Heart right ventricle (tissue), 16 donors: ENCODE data around the gene RALGAPA2. TPM values are rescaled to one million over a fixed set of nuclear protein-coding genes. Genes with fewer than 3 reads are reported as not detected.

ENCODE experiments used
- ATAC-seq, 8 donors: fragments of 200-7000 bp; cut with Tn5 transposase; one replicate each; pipeline ENCODE4 v1.9.1; 2020; ENCODE audit warnings: mild to moderate bottlenecking in 8 of 8, moderate library complexity in 8 of 8, moderate number of reproducible peaks in 1 of 8
- DNase-seq, 2 donors: peaks; one replicate each; pipeline ENCODE4 v3.0.0-alpha.2; 2020
- H3K27ac ChIP-seq, 10 donors: fragments of 200-600 bp; sonication (generic) in 2 of 10; one replicate each; pipeline versions ENCODE4 v1.5.0 to v1.8.0; 2020 to 2022; ENCODE audit warnings: mild to moderate bottlenecking in 3 of 10
- H3K27me3 ChIP-seq, 7 donors: fragments of 200-600 bp; one replicate each; pipeline ENCODE4 v1.8.0; 2021 to 2022; ENCODE audit warnings: mild to moderate bottlenecking in 2 of 7
- H3K36me3 ChIP-seq, 9 donors: fragments of 200-600 bp; sonication (generic) in 1 of 9; one replicate each; pipeline versions ENCODE4 v1.5.0 to v1.8.0; 2020 to 2022; ENCODE audit warnings: mild to moderate bottlenecking in 2 of 9
- H3K4me1 ChIP-seq, 9 donors: fragments of 200-600 bp; sonication (generic) in 1 of 9; one replicate each; pipeline versions ENCODE4 v1.5.0 to v1.8.0; 2020 to 2022; ENCODE audit warnings: mild to moderate bottlenecking in 4 of 9
- H3K4me3 ChIP-seq, 10 donors: fragments of 200-600 bp; sonication (generic) in 2 of 10; one replicate each; pipeline versions ENCODE4 v1.5.0 to v1.8.0; 2020 to 2022; ENCODE audit warnings: mild to moderate bottlenecking in 7 of 10, moderate library complexity in 2 of 10
- H3K9me3 ChIP-seq, 11 donors: fragments of 200-600 bp in 10 of 11; sonication (generic) in 2 of 11; one replicate each; pipeline versions ENCODE4 v1.5.0 to v1.8.0; 2013 to 2022; ENCODE audit warnings: mild to moderate bottlenecking in 2 of 11, control low read depth in 1 of 11, moderate library complexity in 1 of 11
- WGBS, 2 donors: extraction: QIAGEN DNeasy Blood & Tissue Kit; methylation state at CpG; one replicate each; pipeline ENCODE4 v1.1.7; 2013; ENCODE audit warnings: inconsistent platforms in 1 of 2; 5-methylcytosine and 5-hydroxymethylcytosine counted together
- intact Hi-C, 10 donors: fragments of 100-400 bp; cut with DNase I; formaldehyde crosslinking; loops; one replicate each; pipeline versions ENCODE4 v1.11.1 to v1.14.2; 2022
- polyA plus RNA-seq, 2 donors: library from polyadenylated mRNA; stranded (reverse); fragments of 200-250 nt; gene quantifications; one replicate each; pipeline ENCODE4 v1.2.3, GENCODE V29; 2013
- total RNA-seq, 10 donors: library from RNA; stranded (reverse); fragmentation: NEBNext Ultra II Directional in 3 of 10; extraction: Animal tissue kit (Norgen Biotek cat#: 25700) in 3 of 10; gene quantifications; one replicate each; pipeline versions ENCODE4 v1.2.1 to v1.2.4, GENCODE V29; 2021 to 2023
- TF ChIP-seq, protein P1 (sequence below), 9 donors: fragments of 200-600 bp; sonication (generic) in 2 of 9; IDR thresholded peaks; one replicate each; pipeline versions ENCODE4 v1.5.0 to v1.8.0; 2021 to 2022; ENCODE audit warnings: antibody characterized with exemption in 9 of 9, mild to moderate bottlenecking in 5 of 9, moderate library complexity in 1 of 9
- donor health status: Arrhythmogenic right ventricular cardiomyopathy.
- donor health status: ischemic (EF 13 %, LVEDD 7.1; RV severe dilation, severe dysfunction).
- donor health status: healthy with polysubstance abuse.
- donor health status: DM: no; HTN: yes; CAD: no.
- donor health status: DM: no; HTN: no; CAD: no.
- donor health status: ischemic (EF 25% LVEDD 6.9; RV normal size, moderate dysfunction).
- donor health status: ischemic (EF 25% LVEDD 5.7; RV mildly dilated, moderate dysfunction).
- donor health status: healthy.
- donor health status: DM: yes; HTN: yes; CAD: no.
- donor health status: Ischemic cardiomyopathy.
- donor health status: ischemic (EF 35%, LVEDD 5.7; RV mildly dilated, moderate dysfunction).
- donor health status: nonischemic (EF 11% LVEDD 7.7; RV severe dilation, severe dysfunction).
- donor health status: DM: yes; HTN: yes; CAD: no.
- donor health status: PGD.
- donor health status: ischemic (EF 29% LVEDD 5.4; RV normal size, mild dysfunction).
- donor health status: nonischemic (EF 23%, LVEDD 6.1; RV moderate dilation, normal function).

The RALGAPA2 gene
- total and polyA plus RNA-seq, 12 donors, result 4.1 to 26.8 (median 18.2) TPM

DNA sequence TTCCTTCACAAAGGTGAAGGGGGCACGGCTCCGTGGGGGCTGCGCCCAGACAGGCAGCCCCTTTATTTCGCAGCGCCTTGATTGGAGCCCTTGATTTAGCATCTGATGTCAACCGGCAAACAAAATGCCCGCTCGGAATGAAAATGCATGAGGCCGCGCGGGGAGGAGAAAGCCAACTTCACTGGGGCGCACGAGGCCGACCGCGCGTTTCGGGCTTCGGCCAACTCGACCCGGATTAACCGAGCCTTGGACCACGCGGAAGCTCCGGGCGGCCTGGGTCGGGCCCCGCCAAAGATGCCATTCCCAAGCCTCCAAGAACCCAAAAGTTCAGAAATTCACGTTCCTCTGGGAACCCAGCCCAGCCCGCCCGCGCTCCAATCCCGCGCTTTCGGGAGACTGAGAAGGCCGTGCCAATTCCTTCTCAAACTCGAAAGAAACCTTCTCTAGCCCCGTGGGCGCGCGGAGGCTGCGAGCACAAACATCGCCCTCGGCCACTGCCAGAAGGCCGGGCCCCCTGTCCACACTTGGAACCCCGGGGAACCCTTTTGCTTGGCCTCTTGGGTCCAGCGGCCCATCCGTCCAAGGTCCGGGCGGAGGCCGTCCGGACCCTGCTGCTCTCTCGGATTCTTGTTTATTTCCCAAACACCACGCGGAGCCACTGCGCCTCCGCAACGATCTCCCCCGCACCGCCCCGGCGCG, 345.4 kb downstream of the RALGAPA2 start:
- 1% methylated on average over 63 of the region's 63 CpGs for WGBS, 2 donors
- peaks cover 44 to 99% (median 88%) of the 10 kb centered on the region in 7 donors for H3K27me3 ChIP-seq
- ATAC-seq (no peak), DNase-seq (no peak)
- peak overlapping the region in 6 of 10 donors; percentile 4 to 29 (median 18) for H3K4me3 ChIP-seq
- H3K36me3 ChIP-seq, result no peaks in the 10 kb centered on the region
- H3K27ac ChIP-seq, result no peak overlapping the region
- TF ChIP-seq, protein P1, sequence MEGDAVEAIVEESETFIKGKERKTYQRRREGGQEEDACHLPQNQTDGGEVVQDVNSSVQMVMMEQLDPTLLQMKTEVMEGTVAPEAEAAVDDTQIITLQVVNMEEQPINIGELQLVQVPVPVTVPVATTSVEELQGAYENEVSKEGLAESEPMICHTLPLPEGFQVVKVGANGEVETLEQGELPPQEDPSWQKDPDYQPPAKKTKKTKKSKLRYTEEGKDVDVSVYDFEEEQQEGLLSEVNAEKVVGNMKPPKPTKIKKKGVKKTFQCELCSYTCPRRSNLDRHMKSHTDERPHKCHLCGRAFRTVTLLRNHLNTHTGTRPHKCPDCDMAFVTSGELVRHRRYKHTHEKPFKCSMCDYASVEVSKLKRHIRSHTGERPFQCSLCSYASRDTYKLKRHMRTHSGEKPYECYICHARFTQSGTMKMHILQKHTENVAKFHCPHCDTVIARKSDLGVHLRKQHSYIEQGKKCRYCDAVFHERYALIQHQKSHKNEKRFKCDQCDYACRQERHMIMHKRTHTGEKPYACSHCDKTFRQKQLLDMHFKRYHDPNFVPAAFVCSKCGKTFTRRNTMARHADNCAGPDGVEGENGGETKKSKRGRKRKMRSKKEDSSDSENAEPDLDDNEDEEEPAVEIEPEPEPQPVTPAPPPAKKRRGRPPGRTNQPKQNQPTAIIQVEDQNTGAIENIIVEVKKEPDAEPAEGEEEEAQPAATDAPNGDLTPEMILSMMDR (IDR thresholded peaks at IDR 0.05), result no peak
- intact Hi-C loops, result loop anchor here in 1 of 10 donors (10.0 kb wide), 1 partner anchor 198 kb away; no protein-coding TSS in a partner anchor
- H3K4me1 ChIP-seq, result peaks cover 3 to 41% (median 25%) of the 10 kb centered on the region in 9 donors
- no peaks in the 10 kb centered on the region for H3K9me3 ChIP-seq

DNA sequence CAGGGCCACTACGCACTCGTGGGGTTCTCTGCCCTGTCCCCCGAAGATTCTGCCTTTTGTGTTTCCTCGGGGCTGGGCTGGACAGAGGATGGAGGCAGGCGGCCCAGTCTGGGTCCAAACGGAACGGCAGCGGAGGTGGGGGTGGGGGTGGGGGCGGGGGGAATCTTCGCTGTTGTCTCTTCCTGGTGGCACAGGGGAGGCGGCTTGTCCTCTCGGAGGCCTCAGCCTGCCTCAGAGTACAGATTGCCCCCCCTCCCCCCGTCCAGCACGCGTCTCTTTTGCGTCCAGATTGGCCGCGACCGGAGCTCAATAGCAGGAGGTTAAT, 345.9 kb downstream of the RALGAPA2 start:
- WGBS, 2 donors, result 2 to 5% methylated on average over 19 of the region's 19 CpGs
- no peak for DNase-seq
- Histone ChIP-seq H3K4me1 (peaks cover 3 to 41% (median 25%) of the 10 kb centered on the region in 9 donors), H3K9me3 (no peaks in the 10 kb centered on the region), H3K4me3 (no peak overlapping the region), H3K27ac (no peak overlapping the region), H3K36me3 (no peaks in the 10 kb centered on the region), H3K27me3 (peaks cover 44 to 99% (median 88%) of the 10 kb centered on the region in 7 donors)
- TF ChIP-seq, protein P1 (IDR thresholded peaks at IDR 0.05), result no peak
- intact Hi-C loops, result loop anchor here in 1 of 10 donors (10.0 kb wide), 1 partner anchor 198 kb away; no protein-coding TSS in a partner anchor
- ATAC-seq, result no peak

DNA sequence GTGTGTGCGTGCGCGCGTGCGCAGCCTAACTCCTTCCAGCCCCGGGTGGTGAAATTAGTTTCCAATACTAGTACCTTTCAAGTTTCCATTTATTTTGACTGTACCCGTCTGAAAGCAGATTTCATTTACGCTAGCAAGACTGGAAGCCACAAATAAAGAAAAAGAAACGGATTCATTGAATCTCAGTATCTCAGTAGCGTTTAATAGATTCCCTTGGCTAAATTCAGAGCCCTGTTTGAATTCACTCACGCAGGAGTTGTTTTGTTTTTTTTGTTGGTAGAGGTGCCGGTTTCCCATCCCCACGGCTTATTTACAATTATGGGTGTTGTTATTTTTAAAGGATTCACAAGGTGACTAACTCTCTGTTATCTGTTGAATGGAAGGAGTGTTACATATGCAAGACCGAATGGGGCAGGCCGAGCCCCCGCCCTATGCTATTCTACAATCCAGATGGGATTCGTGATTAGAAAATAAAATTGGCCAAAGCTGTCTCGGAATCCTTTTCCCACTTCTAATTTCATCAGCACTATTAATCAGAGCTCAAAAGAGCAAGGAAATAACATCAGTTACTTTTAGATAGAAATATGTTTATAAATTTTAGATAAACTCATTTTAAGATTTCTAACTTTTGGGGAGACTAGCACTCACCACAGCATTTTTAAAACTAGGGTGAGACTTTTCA, 346.8 kb downstream of the RALGAPA2 start:
- no peak overlapping the region for H3K27ac ChIP-seq
- H3K27me3 ChIP-seq, result peaks cover 44 to 99% (median 86%) of the 10 kb centered on the region in 7 donors
- WGBS, 2 donors, result 5 to 7% methylated on average over 18 of the region's 18 CpGs
- peaks cover 3 to 43% (median 25%) of the 10 kb centered on the region in 9 donors for H3K4me1 ChIP-seq
- H3K9me3 ChIP-seq, result no peaks in the 10 kb centered on the region
- intact Hi-C loops, result loop anchor here in 1 of 10 donors (10.0 kb wide), 1 partner anchor 199 kb away; no protein-coding TSS in a partner anchor
- no peaks in the 10 kb centered on the region for H3K36me3 ChIP-seq
- no peak for DNase-seq
- no peak overlapping the region for H3K4me3 ChIP-seq
- TF ChIP-seq, protein P1 (IDR thresholded peaks at IDR 0.05), result no peak
- no peak for ATAC-seq

DNA sequence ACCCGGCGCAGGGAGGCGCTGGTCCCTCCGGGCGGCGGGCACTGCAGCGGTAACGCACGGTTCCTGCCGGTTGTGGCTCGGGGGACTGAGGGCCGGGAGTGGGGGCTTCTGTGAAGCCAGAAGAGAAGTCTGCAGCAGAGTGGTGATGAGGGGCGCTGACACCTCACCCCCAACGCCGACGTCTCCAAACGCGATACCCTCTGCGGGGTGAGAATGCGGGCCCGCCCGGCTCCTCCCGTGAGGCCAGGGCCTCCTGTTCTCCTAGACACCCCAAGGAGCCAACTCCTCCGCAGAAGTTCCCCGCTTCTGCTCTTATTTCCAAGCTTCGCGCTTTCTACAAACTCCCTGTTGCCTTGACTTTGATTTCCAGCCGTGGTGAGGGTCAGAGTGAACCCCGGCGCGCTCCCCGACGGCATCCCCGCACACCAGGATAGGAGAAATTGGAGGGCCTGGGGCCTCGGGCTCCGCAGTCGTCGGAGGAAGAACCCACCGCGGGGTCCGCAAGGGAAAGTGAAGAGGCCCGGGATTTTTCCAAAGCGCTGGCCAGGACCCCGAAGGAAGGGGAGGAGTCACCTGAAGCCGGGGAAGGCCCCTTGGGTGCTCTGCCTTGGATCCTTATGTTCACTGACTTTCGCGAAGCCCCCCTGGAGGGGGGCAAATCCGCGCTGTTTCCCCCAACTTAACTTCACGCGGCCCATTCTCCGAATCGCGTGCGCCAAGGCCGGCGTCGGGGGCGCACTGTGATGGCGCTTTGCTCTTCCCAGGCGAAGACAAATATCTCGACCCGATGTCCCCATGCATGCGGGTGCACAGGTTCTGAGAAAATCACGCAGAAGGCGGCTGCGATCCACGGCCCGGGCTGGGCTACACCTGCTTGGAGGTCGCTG, 347.6 kb downstream of the RALGAPA2 start:
- peaks cover 3 to 45% (median 25%) of the 10 kb centered on the region in 9 donors for H3K4me1 ChIP-seq
- intact Hi-C loops, result loop anchor here in 6 of 10 donors (5.0 to 10.0 kb wide), 2 partner anchors 200 to 202 kb away; no protein-coding TSS in a partner anchor
- ATAC-seq, result no peak

More for the DNA sequence above, 347.6 kb downstream of the RALGAPA2 start:
- DNase-seq, result no peak
- no peak overlapping the region for H3K4me3 ChIP-seq
- 2 to 3% methylated on average over 70 of the region's 70 CpGs for WGBS, 2 donors
- TF ChIP-seq, protein P1 (IDR thresholded peaks at IDR 0.05), result no peak
- no peaks in the 10 kb centered on the region for H3K9me3 ChIP-seq
- H3K36me3 ChIP-seq, result no peaks in the 10 kb centered on the region
- H3K27me3 ChIP-seq, result peaks cover 44 to 99% (median 78%) of the 10 kb centered on the region in 7 donors
- no peak overlapping the region for H3K27ac ChIP-seq
